Mesenchymal stem cell (in vitro differentiated cells and primary cell): Measurements from ENCODE around the gene ZNF594.
"Not testable (repeated sequence)": the region's sequence is repeated elsewhere in the genome, so short reads cannot be mapped to it uniquely, and the experiment has no call there.

Experiments used
- DNase-seq: peaks from one replicate; pipeline ENCODE4 v3.0.0-alpha.2; 2013
- H2AFZ ChIP-seq: one replicate; pipeline ENCODE4 v1.6.1; 2013; ENCODE audit warnings: low read depth, mild to moderate bottlenecking, control low read depth, inconsistent platforms, low read length, moderate library complexity
- H2AK5ac ChIP-seq: 2 replicates; pipeline ENCODE4 v1.6.1; 2013; ENCODE audit warnings: low read length, moderate library complexity, mild to moderate bottlenecking, inconsistent platforms; ENCODE audit not compliant: severe bottlenecking
- H2BK120ac ChIP-seq: one replicate; pipeline ENCODE4 v1.6.1; 2013; ENCODE audit warnings: low read depth, mild to moderate bottlenecking, inconsistent platforms, low read length, moderate library complexity
- H2BK12ac ChIP-seq, 2 experiments: one replicate each; pipeline ENCODE4 v1.6.1; 2013; ENCODE audit warnings: inconsistent platforms in 2 of 2, low read length in 2 of 2, mild to moderate bottlenecking in 2 of 2, moderate library complexity in 2 of 2, control low read depth in 1 of 2
- H2BK15ac ChIP-seq: one replicate; pipeline ENCODE4 v1.6.1; 2013; ENCODE audit warnings: mild to moderate bottlenecking, low read depth, inconsistent platforms; ENCODE audit not compliant: poor library complexity, severe bottlenecking
- H2BK5ac ChIP-seq: 2 replicates; pipeline ENCODE4 v1.6.1; 2013; ENCODE audit warnings: low read depth, mild to moderate bottlenecking, low read length, control low read depth, inconsistent platforms; ENCODE audit not compliant: poor library complexity, severe bottlenecking
- H3K14ac ChIP-seq, 2 experiments: one replicate each; pipeline ENCODE4 v1.6.1; 2013; ENCODE audit warnings: inconsistent platforms in 2 of 2, low read length in 2 of 2, control low read depth in 1 of 2, mild to moderate bottlenecking in 1 of 2, moderate library complexity in 1 of 2
- H3K18ac ChIP-seq, 2 experiments: one replicate each; pipeline ENCODE4 v1.6.1; 2013; ENCODE audit warnings: inconsistent platforms in 2 of 2, low read length in 2 of 2, control low read depth in 1 of 2, low read depth in 1 of 2, mild to moderate bottlenecking in 1 of 2
- H3K23ac ChIP-seq, 2 experiments: one replicate each; pipeline ENCODE4 v1.6.1; 2013; ENCODE audit warnings: inconsistent platforms in 2 of 2, low read length in 2 of 2, mild to moderate bottlenecking in 2 of 2, moderate library complexity in 2 of 2, control low read depth in 1 of 2
- H3K27ac ChIP-seq: 2 replicates; pipeline ENCODE4 v1.5.1; 2013; ENCODE audit warnings: mild to moderate bottlenecking, moderate library complexity, low read length, control low read depth, inconsistent platforms; ENCODE audit not compliant: poor library complexity, severe bottlenecking
- H3K27me3 ChIP-seq, 2 experiments: 2 replicates each; pipeline versions ENCODE4 v1.6.1 to v1.7.0; 2013; ENCODE audit warnings: low read length in 2 of 2, mild to moderate bottlenecking in 2 of 2, moderate library complexity in 2 of 2, control low read depth in 1 of 2, inconsistent platforms in 1 of 2; ENCODE audit not compliant: control insufficient read depth in 1 of 2, insufficient read depth in 1 of 2
- H3K36me3 ChIP-seq, 2 experiments: 2 replicates each; pipeline versions ENCODE4 v1.6.1 to v1.7.0; 2013; ENCODE audit warnings: low read length in 2 of 2, control low read depth in 1 of 2, inconsistent platforms in 1 of 2, low read depth in 1 of 2, mild to moderate bottlenecking in 1 of 2; ENCODE audit not compliant: insufficient read depth in 2 of 2, control insufficient read depth in 1 of 2
- H3K4ac ChIP-seq, 2 experiments: one replicate each; pipeline ENCODE4 v1.6.1; 2013; ENCODE audit warnings: inconsistent platforms in 2 of 2, low read length in 2 of 2, mild to moderate bottlenecking in 2 of 2, moderate library complexity in 2 of 2, control low read depth in 1 of 2, low read depth in 1 of 2
- H3K4me1 ChIP-seq: 2 replicates; pipeline ENCODE4 v1.6.1; 2013; ENCODE audit warnings: low read depth, low read length, control low read depth; ENCODE audit not compliant: control insufficient read depth, insufficient read depth
- H3K4me2 ChIP-seq: 2 replicates; pipeline ENCODE4 v1.6.1; 2013; ENCODE audit warnings: low read length, mild to moderate bottlenecking, inconsistent platforms; ENCODE audit not compliant: poor library complexity, severe bottlenecking
- H3K4me3 ChIP-seq, 2 experiments: 2 replicates each; pipeline versions ENCODE4 v1.5.1 to v1.7.0; 2013; ENCODE audit warnings: low read length in 2 of 2, mild to moderate bottlenecking in 2 of 2, control low read depth in 1 of 2, low read depth in 1 of 2; ENCODE audit not compliant: insufficient read depth in 1 of 2
- H3K79me1 ChIP-seq: replicated peaks from 2 replicates; pipeline ENCODE4 v1.6.1; 2013; ENCODE audit warnings: mild to moderate bottlenecking, control low read depth, low read length, inconsistent platforms; ENCODE audit not compliant: poor library complexity, severe bottlenecking
- H3K9ac ChIP-seq: 2 replicates; pipeline ENCODE4 v1.7.0; 2013; ENCODE audit warnings: mild to moderate bottlenecking, low read length, moderate library complexity
- H3K9me3 ChIP-seq: 2 replicates; pipeline ENCODE4 v1.7.0; 2013; ENCODE audit warnings: mild to moderate bottlenecking, low read length; ENCODE audit not compliant: control insufficient read depth
- H4K8ac ChIP-seq: one replicate; pipeline ENCODE4 v1.6.1; 2013; ENCODE audit warnings: inconsistent platforms, mild to moderate bottlenecking, low read length, moderate library complexity
- H4K91ac ChIP-seq: one replicate; pipeline ENCODE4 v1.6.1; 2013; ENCODE audit warnings: mild to moderate bottlenecking, low read length, inconsistent platforms
- WGBS: methylation state at CpG from one replicate; pipeline ENCODE4 v1.1.7; 2013; ENCODE audit warnings: mixed read lengths; 5-methylcytosine and 5-hydroxymethylcytosine counted together

ZNF594 gene

DNA sequence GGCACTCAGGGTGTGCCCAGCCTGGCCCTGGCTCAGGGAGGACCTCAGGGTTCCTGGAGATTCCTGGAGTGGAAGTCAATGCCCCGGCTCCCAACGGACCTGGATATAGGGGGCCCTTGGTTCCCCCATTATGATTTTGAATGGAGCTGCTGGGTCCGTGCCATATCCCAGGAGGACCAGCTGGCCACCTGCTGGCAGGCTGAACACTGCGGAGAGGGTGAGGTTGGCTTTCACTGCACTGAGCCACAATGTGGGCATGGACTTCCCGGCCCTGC, 52.3 kb downstream of the ZNF594 start:
- no peak overlapping the region for H4K91ac ChIP-seq
- no peak overlapping the region for H3K4me3 ChIP-seq
- no peak overlapping the region for H2BK120ac ChIP-seq
- H4K8ac ChIP-seq, result no peak overlapping the region
- no peak overlapping the region for H3K18ac ChIP-seq
- H3K27ac ChIP-seq, result no peak overlapping the region
- H3K9ac ChIP-seq, result no peak overlapping the region
- no peak overlapping the region for H2BK5ac ChIP-seq
- H2BK12ac ChIP-seq, result no peak overlapping the region
- H2AFZ ChIP-seq, result no peak overlapping the region
- H3K27me3 ChIP-seq, result no peaks in the 10 kb centered on the region
- H3K4ac ChIP-seq, result no peak overlapping the region
- no peak overlapping the region for H2BK15ac ChIP-seq
- no peaks in the 10 kb centered on the region for H3K9me3 ChIP-seq
- no peaks in the 10 kb centered on the region for H3K4me1 ChIP-seq
- no peak overlapping the region for H3K14ac ChIP-seq
- no peaks in the 10 kb centered on the region for H3K79me1 ChIP-seq
- WGBS, result 92% methylated on average over 5 of the region's 5 CpGs
- H3K23ac ChIP-seq, result no peak overlapping the region
- H3K36me3 ChIP-seq, result no peaks in the 10 kb centered on the region
- H3K4me2 ChIP-seq, result no peak overlapping the region
- no peak for DNase-seq
- no peak overlapping the region for H2AK5ac ChIP-seq

DNA sequence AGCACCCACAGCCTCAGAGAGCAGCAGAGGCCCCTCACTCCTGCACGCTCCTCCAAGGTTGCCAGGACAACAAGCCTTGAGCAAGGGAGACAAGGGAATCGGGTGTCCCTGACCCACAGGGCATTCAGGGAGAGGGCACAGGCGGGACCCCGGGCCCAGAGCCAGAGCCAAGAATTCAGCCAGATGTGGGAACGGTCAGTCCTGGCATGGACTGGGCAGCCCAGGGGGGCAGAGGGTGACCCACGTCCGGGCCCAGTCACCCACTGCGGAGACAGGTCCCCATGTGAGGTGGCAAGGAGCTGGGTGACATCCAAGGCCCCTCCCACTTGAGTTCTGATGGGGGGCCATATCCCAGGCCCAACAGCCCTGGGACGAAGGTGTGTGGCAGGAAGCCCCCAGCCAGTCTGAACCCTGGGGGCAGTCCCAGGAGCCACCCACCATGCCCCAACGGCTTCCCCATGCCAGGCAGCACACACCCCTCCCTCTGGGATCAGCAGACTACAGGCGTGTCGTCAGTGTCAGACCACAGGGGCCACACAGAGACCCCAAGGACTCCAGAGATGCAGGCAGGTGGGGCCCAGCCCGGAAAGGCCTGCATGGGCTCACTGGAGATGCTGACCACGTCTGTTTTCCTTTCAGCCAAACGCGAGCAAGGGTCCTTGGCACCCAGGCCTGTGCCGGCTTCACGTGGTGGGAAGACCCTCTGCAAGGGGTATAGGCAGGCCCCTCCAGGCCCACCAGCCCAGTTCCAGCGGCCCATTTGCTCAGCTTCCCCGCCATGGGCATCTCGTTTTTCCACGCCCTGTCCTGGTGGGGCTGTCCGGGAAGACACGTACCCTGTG, 52.8 kb downstream of the ZNF594 start:
- no peak overlapping the region for H3K4me2 ChIP-seq
- H3K36me3 ChIP-seq, result no peaks in the 10 kb centered on the region
- H2BK15ac ChIP-seq, result no peak overlapping the region
- H3K9ac ChIP-seq, result no peak overlapping the region
- H4K91ac ChIP-seq, result no peak overlapping the region
- H4K8ac ChIP-seq, result no peak overlapping the region
- H2AFZ ChIP-seq, result no peak overlapping the region
- no peak overlapping the region for H3K14ac ChIP-seq
- H3K4ac ChIP-seq, result no peak overlapping the region
- no peaks in the 10 kb centered on the region for H3K27me3 ChIP-seq
- H3K79me1 ChIP-seq, result no peaks in the 10 kb centered on the region
- H3K18ac ChIP-seq, result no peak overlapping the region
- WGBS, result 91% methylated on average over 24 of the region's 24 CpGs
- H2BK5ac ChIP-seq, result no peak overlapping the region
- no peak overlapping the region for H2BK12ac ChIP-seq
- no peak overlapping the region for H2BK120ac ChIP-seq
- H3K23ac ChIP-seq, result no peak overlapping the region
- no peak for DNase-seq
- no peak overlapping the region for H3K27ac ChIP-seq
- H3K4me1 ChIP-seq, result no peaks in the 10 kb centered on the region
- H3K4me3 ChIP-seq, result no peak overlapping the region
- H3K9me3 ChIP-seq, result no peaks in the 10 kb centered on the region
- no peak overlapping the region for H2AK5ac ChIP-seq

DNA sequence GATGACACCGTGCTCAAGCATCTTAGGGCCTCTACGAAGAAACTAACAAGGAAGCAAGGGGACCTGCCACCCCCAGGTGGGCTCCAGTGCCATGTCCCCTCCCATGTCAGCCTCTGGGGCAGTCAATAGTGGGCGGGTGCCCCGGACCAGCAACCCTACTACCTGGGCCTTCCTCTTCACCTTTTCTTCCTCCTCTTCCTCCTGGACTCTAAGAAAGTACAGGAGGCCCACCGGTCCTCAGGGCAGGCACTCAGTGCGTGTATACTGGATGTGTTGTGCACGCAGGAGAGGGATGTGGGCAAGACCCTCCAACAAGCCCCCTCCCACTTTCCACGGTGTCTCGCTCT, 53.5 kb downstream of the ZNF594 start:
- H2BK12ac ChIP-seq, H3K4me2 ChIP-seq, H3K23ac ChIP-seq, H3K79me1 ChIP-seq, H3K27ac ChIP-seq, H3K4me1 ChIP-seq, H3K4ac ChIP-seq, H3K9me3 ChIP-seq, H4K8ac ChIP-seq, H2BK15ac ChIP-seq, H2AK5ac ChIP-seq, H3K4me3 ChIP-seq, H2AFZ ChIP-seq, H2BK120ac ChIP-seq, H3K27me3 ChIP-seq, H3K18ac ChIP-seq, H2BK5ac ChIP-seq, H3K9ac ChIP-seq, DNase-seq, H3K14ac ChIP-seq, H3K36me3 ChIP-seq, H4K91ac ChIP-seq: not testable (repeated sequence)
- 96% methylated on average over 9 of the region's 9 CpGs for WGBS

DNA sequence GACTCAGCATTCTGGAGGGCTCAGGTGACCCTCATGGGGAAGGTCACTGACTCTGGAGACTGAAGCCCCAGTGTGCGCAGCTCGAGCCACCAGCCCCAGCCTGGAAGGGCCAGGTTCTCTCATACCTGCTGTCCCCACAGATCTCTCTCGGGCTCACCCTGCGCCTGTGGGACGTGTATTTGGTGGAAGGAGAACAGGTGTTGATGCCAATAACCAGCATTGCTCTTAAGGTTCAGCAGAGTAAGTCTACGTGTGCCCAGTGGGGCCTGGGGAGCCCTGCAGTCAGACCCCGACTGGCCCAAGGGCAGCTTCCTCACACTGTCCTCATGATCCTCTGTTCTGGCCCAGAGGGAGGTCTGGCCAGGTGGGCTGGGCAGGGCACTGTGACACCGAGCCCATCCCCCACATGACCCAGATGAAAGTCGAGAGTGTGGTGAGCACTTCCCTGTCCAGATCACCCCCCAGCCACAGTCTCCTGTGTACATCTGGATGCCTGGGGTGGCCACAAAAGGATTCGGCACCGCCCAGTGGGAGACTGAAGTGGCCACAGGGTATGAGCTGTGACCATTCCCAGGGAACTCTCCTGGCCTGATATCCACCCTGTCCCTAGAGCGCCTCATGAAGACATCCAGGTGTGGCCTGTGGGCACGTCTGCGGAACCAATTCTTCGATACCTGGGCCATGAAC, 54.0 kb downstream of the ZNF594 start:
- H3K18ac ChIP-seq, H4K91ac ChIP-seq, H3K23ac ChIP-seq, H3K79me1 ChIP-seq, H3K36me3 ChIP-seq, H3K4me2 ChIP-seq, H3K4ac ChIP-seq, H3K9ac ChIP-seq, H3K27me3 ChIP-seq, H2AFZ ChIP-seq, H4K8ac ChIP-seq, H3K4me3 ChIP-seq, DNase-seq, H2BK5ac ChIP-seq, H3K9me3 ChIP-seq, H2AK5ac ChIP-seq, H3K27ac ChIP-seq, H3K4me1 ChIP-seq, H3K14ac ChIP-seq, H2BK120ac ChIP-seq, H2BK12ac ChIP-seq, H2BK15ac ChIP-seq: not testable (repeated sequence)
- 80% methylated on average over 14 of the region's 15 CpGs for WGBS
